ENCODE measurements around the gene TMTC4. TPM values are rescaled to one million over a fixed set of nuclear protein-coding genes. Genes with fewer than 3 reads are reported as not detected.
A peak's percentile ranks its signal among the peaks of the same experiment; 100 is the strongest.
"Not testable (repeated sequence)": the region's sequence is repeated elsewhere in the genome, so short reads cannot be mapped to it uniquely, and the experiment has no call there.

TMTC4 gene
- total RNA-seq, 5 donors from 2014 or later (not counting 1 experiment from before 2014, with no cell fraction given) = 7.0 to 52.2 (median 27.7) TPM

DNA sequence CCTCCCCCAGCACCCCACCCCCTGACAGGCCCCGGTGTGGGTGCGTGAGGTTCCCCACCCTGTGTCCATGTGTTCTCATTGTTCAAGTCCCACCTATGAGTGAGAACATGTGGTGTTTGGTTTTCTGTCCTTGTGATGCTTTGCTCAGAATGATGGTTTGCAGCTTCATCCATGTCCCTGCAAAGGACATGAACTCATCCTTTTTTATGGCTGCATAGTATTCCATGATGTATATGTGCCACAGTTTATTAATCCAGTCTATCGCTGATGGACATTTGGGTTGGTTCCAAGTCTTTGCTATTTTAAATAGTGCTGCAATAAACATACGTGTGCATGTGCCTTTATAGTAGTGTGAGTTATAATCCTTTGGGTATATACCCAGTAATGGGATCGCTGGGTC, 2.5 kb upstream of the TMTC4 start:
- WGBS (ENCODE audit: insufficient coverage) = 100% methylated on average over 1 of the region's 5 CpGs
- H3K27me3 ChIP-seq (replicated peaks in 1 of 2; ENCODE audit: control insufficient read depth in 2 of 2, extremely low read depth in 1 of 2, insufficient read depth in 2 of 2, low read length in 1 of 2); POLR2A ChIA-PET; ATAC-seq (replicated peaks in 1 of 4); CTCF ChIA-PET; H3K36me3 ChIP-seq (ENCODE audit: control insufficient read depth in 2 of 2, extremely low read depth in 1 of 2, insufficient read depth in 1 of 2, low read length in 1 of 2); DNase-seq; H3K9me3 Mint-ChIP-seq; H3K27ac Mint-ChIP-seq; H3K4me3 Mint-ChIP-seq; H3K36me3 Mint-ChIP-seq; H3K27me3 Mint-ChIP-seq; H3K27ac ChIP-seq (ENCODE audit: low read length); H3K4me3 ChIP-seq (ENCODE audit: control insufficient read depth in 1 of 2, extremely low read depth in 1 of 2, low read length in 1 of 2); H3K9me3 ChIP-seq: not testable (repeated sequence)
- H3K4me1 Mint-ChIP-seq = peaks cover 20 to 27% (median 23%) of the 10 kb centered on the region in 3 donors
- peaks cover 3 to 24% of the 10 kb centered on the region in 2 experiments for H3K4me1 ChIP-seq (ENCODE audit: control insufficient read depth in 1 of 2, extremely low read depth in 1 of 2, insufficient read depth in 2 of 2, low read length in 2 of 2)

DNA sequence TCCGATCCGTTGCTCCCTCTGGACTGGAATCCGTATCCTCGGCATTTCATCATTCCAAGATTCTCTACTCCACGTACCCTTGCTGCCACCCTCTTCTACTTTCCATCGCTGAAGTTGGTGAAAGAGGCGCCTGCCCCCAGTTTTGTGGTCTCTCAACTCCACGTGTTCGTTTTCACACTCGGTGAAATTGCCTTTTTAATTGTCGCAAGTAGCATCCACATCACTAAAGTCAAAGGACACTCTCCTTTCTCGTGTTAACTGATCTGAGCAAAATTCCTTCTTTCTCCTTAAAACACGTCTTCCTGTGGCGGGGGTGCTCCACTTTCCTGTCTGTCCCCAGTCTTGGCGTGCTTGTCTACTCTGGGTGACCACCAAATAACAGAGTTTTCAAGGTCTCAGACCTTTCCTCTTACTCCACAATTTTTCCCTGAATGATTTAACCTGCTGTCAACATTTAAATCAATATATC, 1.1 kb upstream of the TMTC4 start:
- ChIA-PET POLR2A (interaction anchor here in 1 of 2 donors (0.5 to 0.6 kb wide), 2 partner anchors 68 to 101 kb away, joined by 3 read pairs; no protein-coding TSS in a partner anchor), CTCF (no interaction called here)
- 19% methylated on average over 14 of the region's 15 CpGs for WGBS (ENCODE audit: insufficient coverage)

DNA sequence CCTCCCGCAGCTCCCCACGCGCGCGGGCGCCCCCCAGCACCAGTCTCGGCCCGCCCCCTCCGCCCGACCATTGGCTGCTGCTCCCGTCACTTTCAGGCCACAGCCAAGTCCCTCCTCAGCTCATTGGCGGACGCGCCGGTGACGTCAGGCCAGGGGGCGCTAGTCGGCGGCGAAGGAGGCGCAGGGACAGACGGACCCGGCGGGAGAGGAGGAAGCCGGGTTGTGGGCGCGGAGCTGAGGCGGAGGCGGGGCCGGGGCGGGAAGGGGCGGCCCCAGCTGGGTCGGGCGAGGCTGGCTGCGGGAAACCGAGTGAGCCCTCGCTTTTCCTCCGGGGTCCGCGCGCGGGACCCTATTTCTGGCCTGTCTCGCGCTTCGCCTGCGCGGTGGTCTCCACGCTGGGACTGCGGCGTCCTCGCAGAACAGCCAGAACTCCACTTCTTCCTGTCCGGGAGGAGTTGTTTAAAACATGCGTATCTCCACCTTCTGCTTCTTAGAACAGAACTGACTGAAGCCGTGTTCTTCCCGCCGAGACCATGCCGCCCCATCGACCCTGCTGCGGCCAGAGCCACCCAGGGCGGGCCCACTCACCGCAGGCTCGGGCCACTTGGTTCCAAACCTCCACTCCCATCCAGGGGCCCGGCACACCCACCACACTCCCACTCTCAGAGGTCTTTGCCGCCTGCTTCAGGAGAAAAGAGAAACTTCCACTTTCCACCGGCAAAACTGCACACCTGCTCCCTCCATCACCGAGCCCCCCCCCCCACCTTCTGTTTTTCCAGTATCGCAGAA, 471 bp upstream of the TMTC4 start:
- peaks cover 0 to 2% of the 10 kb centered on the region in 2 donors for H3K36me3 ChIP-seq (ENCODE audit: control insufficient read depth in 2 of 2, extremely low read depth in 1 of 2, insufficient read depth in 1 of 2, low read length in 1 of 2)
- H3K27ac ChIP-seq (ENCODE audit: low read length) = peak overlapping the region; percentile 47
- H3K9me3 Mint-ChIP-seq = no peaks in the 10 kb centered on the region
- H3K4me3 Mint-ChIP-seq = peak overlapping the region; percentile 90 to 92 (median 91)
- H3K36me3 Mint-ChIP-seq = no peaks in the 10 kb centered on the region
- H3K4me1 Mint-ChIP-seq = peaks cover 22 to 28% (median 27%) of the 10 kb centered on the region in 3 donors
- H3K9me3 ChIP-seq = no peaks in the 10 kb centered on the region
- WGBS (ENCODE audit: insufficient coverage) = under 1% methylated on average over 61 of the region's 67 CpGs
- peaks cover 0 to 5% of the 10 kb centered on the region in 2 experiments for H3K27me3 ChIP-seq (replicated peaks in 1 of 2; ENCODE audit: control insufficient read depth in 2 of 2, extremely low read depth in 1 of 2, insufficient read depth in 2 of 2, low read length in 1 of 2)
- CTCF ChIA-PET = interaction anchor here in 1 of 2 donors (0.7 to 1.5 kb wide), 4 partner anchors 11 to 1069 kb away, joined by 3 to 8 read pairs (median 6); partner anchors contain the start of gene CLYBL
- POLR2A ChIA-PET = interaction anchor here (0.6 to 1.0 kb wide), 4 partner anchors 88 to 1382 kb away, joined by 3 to 5 read pairs (median 4); no protein-coding TSS in a partner anchor
- ATAC-seq (replicated peaks in 1 of 4) (peak; percentile 91 to 94 (median 92)), DNase-seq (peak; percentile 97 to 100 (median 99))
- peaks cover 3 to 24% of the 10 kb centered on the region in 2 experiments for H3K4me1 ChIP-seq (ENCODE audit: control insufficient read depth in 1 of 2, extremely low read depth in 1 of 2, insufficient read depth in 2 of 2, low read length in 2 of 2)
- H3K27ac Mint-ChIP-seq = peak overlapping the region; percentile 78 to 79
- peak overlapping the region; percentile 68 to 88 for H3K4me3 ChIP-seq (ENCODE audit: control insufficient read depth in 1 of 2, extremely low read depth in 1 of 2, low read length in 1 of 2)
- H3K27me3 Mint-ChIP-seq = no peaks in the 10 kb centered on the region

More for the DNA sequence above, 1.1 kb upstream of the TMTC4 start:
- Mint-ChIP-seq H3K27ac (peak overlapping the region; percentile 78 to 79), H3K36me3 (no peaks in the 10 kb centered on the region), H3K4me3 (peak overlapping the region; percentile 90 to 92 (median 91)), H3K9me3 (no peaks in the 10 kb centered on the region), H3K4me1 (peaks cover 22 to 28% (median 27%) of the 10 kb centered on the region in 3 donors), H3K27me3 (no peaks in the 10 kb centered on the region)
- Histone ChIP-seq H3K27ac (ENCODE audit: low read length) (no peak overlapping the region), H3K27me3 (replicated peaks in 1 of 2; ENCODE audit: control insufficient read depth in 2 of 2, extremely low read depth in 1 of 2, insufficient read depth in 2 of 2, low read length in 1 of 2) (peaks cover 0 to 5% of the 10 kb centered on the region in 2 experiments), H3K36me3 (ENCODE audit: control insufficient read depth in 2 of 2, extremely low read depth in 1 of 2, insufficient read depth in 1 of 2, low read length in 1 of 2) (no peaks in the 10 kb centered on the region), H3K4me1 (ENCODE audit: control insufficient read depth in 1 of 2, extremely low read depth in 1 of 2, insufficient read depth in 2 of 2, low read length in 2 of 2) (peaks cover 3 to 24% of the 10 kb centered on the region in 2 experiments), H3K9me3 (no peaks in the 10 kb centered on the region), H3K4me3 (ENCODE audit: control insufficient read depth in 1 of 2, extremely low read depth in 1 of 2, low read length in 1 of 2) (peak overlapping the region in 1 of 2 donors; percentile 88)
- peak in 10 of 35 experiments; percentile 4 to 35 (median 10) for DNase-seq
- no peak for ATAC-seq (replicated peaks in 1 of 4)

DNA sequence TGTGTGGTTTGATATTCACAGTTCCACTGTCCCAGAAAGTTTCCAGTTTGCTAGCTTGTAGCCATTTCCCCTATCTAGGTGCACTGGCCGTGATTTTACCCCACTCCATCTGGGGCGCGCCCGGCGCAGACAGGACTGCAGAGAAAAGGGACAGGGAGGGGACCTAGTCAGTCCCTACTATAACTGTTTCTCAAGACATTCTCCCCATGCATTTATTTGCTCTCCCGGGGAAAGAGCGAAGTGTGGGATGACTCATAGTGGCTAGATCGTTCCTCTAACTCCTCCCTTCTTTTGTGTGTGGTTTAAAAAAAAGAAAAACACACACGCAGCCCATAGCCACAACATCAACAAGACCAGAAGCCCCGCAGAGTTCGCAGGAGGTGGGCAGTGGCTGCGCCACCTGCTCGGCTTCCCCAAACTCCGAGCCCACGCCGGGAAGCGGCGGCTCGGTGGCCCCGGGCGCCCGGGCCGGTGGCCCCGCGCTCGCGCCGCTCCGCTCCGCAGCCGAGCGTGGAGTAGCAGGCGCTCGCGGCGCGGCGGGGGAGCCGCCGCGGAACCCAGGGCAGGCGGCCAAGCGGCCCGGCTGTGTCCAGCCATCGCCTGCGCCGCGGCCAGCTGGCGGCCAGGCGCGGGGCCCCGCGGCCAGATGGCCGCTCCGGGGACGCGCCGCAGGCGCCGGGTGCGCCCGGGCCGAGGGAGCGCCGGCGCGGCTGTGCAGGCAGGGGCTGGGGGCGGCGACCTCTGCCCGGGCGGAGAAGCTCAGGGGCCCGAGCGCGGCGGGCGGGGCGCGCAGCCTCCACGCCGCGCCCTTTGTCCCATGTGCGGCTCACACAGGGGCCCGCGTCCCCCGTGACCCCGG, 653 bp downstream of the TMTC4 start:
- CTCF ChIA-PET = interaction anchor here (0.5 to 1.5 kb wide), 5 partner anchors 13 to 1068 kb away, joined by 3 to 8 read pairs (median 4); partner anchors contain the start of gene CLYBL (in 1 of the 2)
- peak in 3 of 4 experiments; percentile 33 to 35 (median 33) for ATAC-seq (replicated peaks in 1 of 4)
- DNase-seq = peak in 18 of 35 experiments; percentile 2 to 67 (median 12)
- H3K4me3 Mint-ChIP-seq = peak overlapping the region; percentile 88 to 95 (median 94)
- Histone ChIP-seq H3K36me3 (ENCODE audit: control insufficient read depth in 2 of 2, extremely low read depth in 1 of 2, insufficient read depth in 1 of 2, low read length in 1 of 2) (peaks cover 0 to 5% of the 10 kb centered on the region in 2 donors), H3K9me3 (no peaks in the 10 kb centered on the region), H3K27ac (ENCODE audit: low read length) (no peak overlapping the region), H3K4me3 (ENCODE audit: control insufficient read depth in 1 of 2, extremely low read depth in 1 of 2, low read length in 1 of 2) (peak overlapping the region; percentile 82 to 88), H3K4me1 (ENCODE audit: control insufficient read depth in 1 of 2, extremely low read depth in 1 of 2, insufficient read depth in 2 of 2, low read length in 2 of 2) (peaks cover 3 to 24% of the 10 kb centered on the region in 2 experiments), H3K27me3 (replicated peaks in 1 of 2; ENCODE audit: control insufficient read depth in 2 of 2, extremely low read depth in 1 of 2, insufficient read depth in 2 of 2, low read length in 1 of 2) (peaks cover 0 to 5% of the 10 kb centered on the region in 2 experiments)
- WGBS (ENCODE audit: insufficient coverage) = under 1% methylated on average over 76 of the region's 86 CpGs
- H3K9me3 Mint-ChIP-seq = no peaks in the 10 kb centered on the region
- POLR2A ChIA-PET = interaction anchor here (0.6 to 0.7 kb wide), 3 partner anchors 426 to 1986 kb away, joined by 3 to 5 read pairs (median 4); no protein-coding TSS in a partner anchor
- peaks cover 7% of the 10 kb centered on the region for H3K36me3 Mint-ChIP-seq
- H3K27ac Mint-ChIP-seq = peak overlapping the region; percentile 85 to 90
- H3K4me1 Mint-ChIP-seq = peaks cover 22 to 28% (median 27%) of the 10 kb centered on the region in 3 donors
- no peaks in the 10 kb centered on the region for H3K27me3 Mint-ChIP-seq

DNA sequence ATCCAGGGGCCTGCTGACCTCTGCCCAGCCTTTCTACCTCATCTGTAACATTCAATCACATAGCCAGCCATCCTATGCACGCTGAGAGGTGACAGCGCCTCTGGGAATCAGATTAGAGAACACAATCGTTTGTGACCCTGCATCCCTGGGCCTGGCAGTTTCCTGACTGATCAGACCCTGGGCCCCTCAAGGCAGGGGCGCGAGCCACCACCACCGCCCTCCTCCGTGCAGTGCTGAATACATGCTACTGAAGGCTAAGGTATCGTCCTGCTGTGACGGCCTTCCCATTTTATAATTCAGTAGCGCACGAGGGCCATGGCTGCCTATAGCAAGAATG, 1.3 kb downstream of the TMTC4 start:
- peaks cover 0 to 5% of the 10 kb centered on the region in 2 donors for H3K36me3 ChIP-seq (ENCODE audit: control insufficient read depth in 2 of 2, extremely low read depth in 1 of 2, insufficient read depth in 1 of 2, low read length in 1 of 2)
- H3K27me3 Mint-ChIP-seq = no peaks in the 10 kb centered on the region
- H3K27me3 ChIP-seq (replicated peaks in 1 of 2; ENCODE audit: control insufficient read depth in 2 of 2, extremely low read depth in 1 of 2, insufficient read depth in 2 of 2, low read length in 1 of 2) = peaks cover 0 to 3% of the 10 kb centered on the region in 2 experiments
- H3K36me3 Mint-ChIP-seq = peaks cover 13% of the 10 kb centered on the region
- 83% methylated on average over 5 of the region's 11 CpGs for WGBS (ENCODE audit: insufficient coverage)
- no peaks in the 10 kb centered on the region for H3K9me3 Mint-ChIP-seq
- H3K4me3 ChIP-seq (ENCODE audit: control insufficient read depth in 1 of 2, extremely low read depth in 1 of 2, low read length in 1 of 2) = peak overlapping the region; percentile 49 to 82
- H3K4me1 Mint-ChIP-seq = peaks cover 22 to 28% (median 27%) of the 10 kb centered on the region in 3 donors
- no peak for DNase-seq
- ChIA-PET POLR2A (no interaction called here), CTCF (no interaction called here)
- peak overlapping the region; percentile 88 to 95 (median 94) for H3K4me3 Mint-ChIP-seq
- H3K9me3 ChIP-seq = no peaks in the 10 kb centered on the region
- peak overlapping the region in 1 of 2 donors; percentile 85 for H3K27ac Mint-ChIP-seq
- H3K4me1 ChIP-seq (ENCODE audit: control insufficient read depth in 1 of 2, extremely low read depth in 1 of 2, insufficient read depth in 2 of 2, low read length in 2 of 2) = peaks cover 3 to 24% of the 10 kb centered on the region in 2 experiments
- H3K27ac ChIP-seq (ENCODE audit: low read length) = no peak overlapping the region
- no peak for ATAC-seq (replicated peaks in 1 of 4)

All from T-cell (primary cell).